Tibial nerve (tissue), 4 donors: ENCODE data around the gene SORBS1. TPM values are rescaled to one million over a fixed set of nuclear protein-coding genes. Genes with fewer than 3 reads are reported as not detected.
A peak's percentile ranks its signal among the peaks of the same experiment; 100 is the strongest.

ENCODE experiments used
- DNase-seq, 2 donors: peaks; one replicate each; pipeline ENCODE4 v3.0.0-alpha.2; 2019; ENCODE audit warnings: low spot score in 2 of 2
- H3K27ac ChIP-seq, 4 donors: fragments of 200-600 bp; sonication (generic) in 3 of 4; one replicate each; pipeline ENCODE4 v1.5.1; 2017 to 2019; ENCODE audit warnings: mild to moderate bottlenecking in 1 of 4
- H3K27me3 ChIP-seq, 2 donors: fragments of 200-600 bp; sonication (generic) in 1 of 2; one replicate each; pipeline versions ENCODE4 v1.5.1 to v1.6.0; 2017 to 2019
- H3K36me3 ChIP-seq, 3 donors: fragments of 200-600 bp; sonication (generic); one replicate each; pipeline ENCODE4 v1.5.1; 2018 to 2019
- H3K4me1 ChIP-seq, 4 donors: fragments of 200-600 bp; sonication (generic) in 3 of 4; one replicate each; pipeline ENCODE4 v1.5.1; 2017 to 2019
- H3K4me3 ChIP-seq, 4 donors: fragments of 200-600 bp; sonication (generic) in 3 of 4; one replicate each; pipeline ENCODE4 v1.5.1; 2017 to 2019; ENCODE audit warnings: mild to moderate bottlenecking in 1 of 4, moderate library complexity in 1 of 4
- H3K9me3 ChIP-seq, 4 donors: fragments of 200-600 bp; sonication (generic) in 3 of 4; one replicate each; pipeline ENCODE4 v1.5.1; 2017 to 2019
- EP300 ChIP-seq, 2 donors: sonication (generic); formaldehyde crosslinking; IDR thresholded peaks; one replicate each; pipeline ENCODE4 v1.6.1; 2017; ENCODE audit warnings: antibody characterized with exemption in 2 of 2, mild to moderate bottlenecking in 1 of 2
- POLR2A ChIP-seq, 2 donors: fragments of 450-650 bp; IDR thresholded peaks; one replicate each; pipeline ENCODE4 v1.6.1; 2017; ENCODE audit warnings: antibody characterized with exemption in 2 of 2, mild to moderate bottlenecking in 2 of 2, moderate library complexity in 2 of 2
- WGBS, 2 donors: methylation state at CpG; one replicate each; pipeline ENCODE4 v1.1.5; 2018; 5-methylcytosine and 5-hydroxymethylcytosine counted together
- total RNA-seq, 4 donors: library from RNA; depleted of rRNA; stranded (reverse); fragments of >200 nt; gene quantifications; one replicate each; pipeline ENCODE4 v1.1.0, GENCODE V29; 2016
- TF ChIP-seq, protein P1 (sequence below), 5 experiments: fragments of 200-600 bp in 3 of 5; fragments of 450-650 bp in 2 of 5; sonication (generic) in 3 of 5; IDR thresholded peaks; one replicate each; pipeline ENCODE4 v1.5.1; 2016 to 2019; ENCODE audit warnings: antibody characterized with exemption in 5 of 5, mild to moderate bottlenecking in 3 of 5, moderate library complexity in 2 of 5

Gene SORBS1
- total RNA-seq, 4 donors from 2014 or later, result 427 to 623 (median 567) TPM

DNA sequence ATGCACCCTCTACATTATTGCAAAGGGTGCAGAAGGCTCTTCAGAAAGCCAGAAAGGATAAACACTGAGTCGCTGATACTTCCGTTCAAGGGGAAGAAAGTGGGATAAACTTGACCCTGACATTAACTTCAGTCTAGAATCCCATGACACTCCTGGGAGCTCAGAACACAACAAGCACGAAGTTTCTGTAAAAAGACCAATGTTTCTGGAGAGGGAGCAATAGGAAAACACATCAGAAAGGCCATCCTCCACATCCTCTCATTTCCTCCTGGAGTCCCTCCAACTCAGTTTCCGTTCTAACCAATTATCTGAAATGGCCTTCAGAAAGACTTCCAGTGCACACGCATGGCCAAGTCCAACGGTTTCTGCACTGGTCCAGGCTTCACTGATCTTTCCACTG, 113.5 kb downstream of the SORBS1 start:
- WGBS, 2 donors, result 10 to 13% methylated on average over 6 of the region's 6 CpGs
- DNase-seq, result peak in 1 of 2 donors; percentile 63
- Histone ChIP-seq H3K9me3 (no peaks in the 10 kb centered on the region), H3K4me3 (no peak overlapping the region), H3K36me3 (no peaks in the 10 kb centered on the region), H3K27ac (peak overlapping the region in 2 of 4 donors; percentile 61 to 75), H3K4me1 (peaks cover 4 to 69% (median 32%) of the 10 kb centered on the region in 4 donors), H3K27me3 (no peaks in the 10 kb centered on the region)
- TF ChIP-seq EP300 (IDR thresholded peaks at IDR 0.05), result peak in 1 of 2 donors; percentile 67
- TF ChIP-seq, protein P1, sequence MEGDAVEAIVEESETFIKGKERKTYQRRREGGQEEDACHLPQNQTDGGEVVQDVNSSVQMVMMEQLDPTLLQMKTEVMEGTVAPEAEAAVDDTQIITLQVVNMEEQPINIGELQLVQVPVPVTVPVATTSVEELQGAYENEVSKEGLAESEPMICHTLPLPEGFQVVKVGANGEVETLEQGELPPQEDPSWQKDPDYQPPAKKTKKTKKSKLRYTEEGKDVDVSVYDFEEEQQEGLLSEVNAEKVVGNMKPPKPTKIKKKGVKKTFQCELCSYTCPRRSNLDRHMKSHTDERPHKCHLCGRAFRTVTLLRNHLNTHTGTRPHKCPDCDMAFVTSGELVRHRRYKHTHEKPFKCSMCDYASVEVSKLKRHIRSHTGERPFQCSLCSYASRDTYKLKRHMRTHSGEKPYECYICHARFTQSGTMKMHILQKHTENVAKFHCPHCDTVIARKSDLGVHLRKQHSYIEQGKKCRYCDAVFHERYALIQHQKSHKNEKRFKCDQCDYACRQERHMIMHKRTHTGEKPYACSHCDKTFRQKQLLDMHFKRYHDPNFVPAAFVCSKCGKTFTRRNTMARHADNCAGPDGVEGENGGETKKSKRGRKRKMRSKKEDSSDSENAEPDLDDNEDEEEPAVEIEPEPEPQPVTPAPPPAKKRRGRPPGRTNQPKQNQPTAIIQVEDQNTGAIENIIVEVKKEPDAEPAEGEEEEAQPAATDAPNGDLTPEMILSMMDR (IDR thresholded peaks at IDR 0.05), result no peak

DNA sequence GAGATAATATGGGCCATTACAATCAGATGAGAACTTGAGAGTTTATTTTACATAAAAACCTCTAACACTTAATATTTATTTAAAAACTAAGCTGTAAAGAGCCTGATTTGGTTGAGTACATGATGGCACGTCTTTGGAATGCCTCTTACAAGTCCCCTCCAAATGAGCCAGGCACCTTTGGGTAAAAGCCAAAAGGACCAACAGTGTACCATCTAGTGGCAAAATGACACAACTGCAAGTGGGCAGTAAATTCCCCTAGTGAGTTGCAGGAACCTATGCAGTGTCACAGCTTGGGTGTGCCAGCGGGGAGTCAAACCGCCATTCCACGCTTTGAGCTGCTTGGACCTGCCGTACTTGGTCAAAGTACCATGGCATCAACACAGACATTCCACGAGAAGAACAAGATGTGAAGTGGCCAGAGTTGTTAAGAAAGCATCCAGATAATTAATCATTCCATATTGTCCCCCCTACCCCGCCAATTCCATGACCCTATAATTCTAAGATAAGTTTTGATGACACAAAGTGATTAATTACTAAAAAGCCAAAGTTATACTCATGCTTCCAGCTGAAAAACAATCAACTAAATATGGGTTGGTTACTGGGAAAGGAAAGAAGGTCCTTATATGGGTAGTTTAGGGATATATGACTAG, 115.2 kb downstream of the SORBS1 start:
- Histone ChIP-seq H3K27me3 (no peaks in the 10 kb centered on the region), H3K4me3 (no peak overlapping the region), H3K27ac (peak overlapping the region; percentile 7 to 84 (median 68)), H3K9me3 (no peaks in the 10 kb centered on the region), H3K36me3 (no peaks in the 10 kb centered on the region), H3K4me1 (peaks cover 4 to 60% (median 24%) of the 10 kb centered on the region in 4 donors)
- 60 to 65% methylated on average over 7 of the region's 7 CpGs for WGBS, 2 donors
- no peak for DNase-seq
- TF ChIP-seq EP300 (IDR thresholded peaks at IDR 0.05) (peak in 1 of 2 donors; percentile 48), POLR2A (IDR thresholded peaks at IDR 0.05) (no peak)
- TF ChIP-seq, protein P1 (IDR thresholded peaks at IDR 0.05), result peak; percentile 70 to 85 (median 73)

DNA sequence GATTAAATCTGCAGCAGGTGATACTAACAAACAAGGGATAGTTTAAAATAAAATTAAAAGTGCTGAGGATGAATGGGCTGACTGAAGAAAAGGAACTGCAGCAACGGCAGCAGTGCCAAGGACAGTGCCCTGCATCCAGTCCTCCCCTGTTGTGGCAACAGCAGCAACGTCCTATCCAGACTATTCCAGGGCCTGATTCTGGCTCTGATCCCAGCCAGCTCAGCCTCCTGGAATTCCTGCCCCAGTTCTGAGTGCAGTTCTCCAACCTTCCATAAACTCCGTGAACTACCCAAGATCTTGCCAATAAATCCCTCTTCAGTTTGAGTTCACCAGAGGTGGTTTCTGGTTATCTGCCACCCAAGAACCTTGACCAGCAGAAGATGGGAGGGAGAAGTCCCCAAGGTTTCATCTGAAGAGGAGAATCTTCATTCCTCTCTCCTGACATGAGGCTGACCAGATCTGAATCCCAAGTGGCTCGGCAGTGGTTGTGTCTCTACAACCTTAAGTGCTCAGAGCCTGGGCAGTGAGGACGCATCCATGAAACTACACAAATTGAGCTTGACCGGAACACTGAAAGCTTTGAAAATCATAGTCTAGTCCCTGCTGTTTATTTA, 115.8 kb downstream of the SORBS1 start:
- H3K27ac ChIP-seq, result peak overlapping the region; percentile 7 to 84 (median 68)
- peak in 1 of 2 donors; percentile 63 for DNase-seq
- H3K36me3 ChIP-seq, result no peaks in the 10 kb centered on the region
- no peaks in the 10 kb centered on the region for H3K27me3 ChIP-seq
- H3K9me3 ChIP-seq, result no peaks in the 10 kb centered on the region
- TF ChIP-seq, protein P1 (IDR thresholded peaks at IDR 0.05), result no peak
- TF ChIP-seq EP300 (IDR thresholded peaks at IDR 0.05), result peak in 1 of 2 donors; percentile 69
- no peak for TF ChIP-seq POLR2A (IDR thresholded peaks at IDR 0.05)
- peaks cover 4 to 60% (median 24%) of the 10 kb centered on the region in 4 donors for H3K4me1 ChIP-seq
- H3K4me3 ChIP-seq, result no peak overlapping the region
- WGBS, 2 donors, result 27 to 29% methylated on average over 6 of the region's 6 CpGs

DNA sequence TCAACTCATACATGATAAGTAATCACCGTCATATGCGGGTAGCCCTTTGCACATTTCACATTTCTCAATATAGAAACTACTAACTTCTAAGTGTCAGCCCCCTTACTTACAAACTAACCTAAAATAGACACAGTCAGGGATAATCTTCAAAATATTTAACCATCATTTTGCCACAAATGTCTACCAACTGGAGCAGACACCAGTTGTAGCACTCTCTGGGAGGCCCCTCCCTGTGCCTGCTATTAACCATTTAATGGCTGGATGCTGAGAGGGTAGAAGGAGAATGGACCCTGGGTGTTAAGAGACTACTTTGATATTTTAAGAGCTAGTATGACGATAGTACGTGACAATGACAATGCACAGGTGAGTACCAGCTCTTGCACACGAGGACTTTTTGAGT, 116.4 kb downstream of the SORBS1 start:
- WGBS, 2 donors, result 78 to 86% methylated on average over 5 of the region's 5 CpGs
- Histone ChIP-seq H3K9me3 (no peaks in the 10 kb centered on the region), H3K4me3 (no peak overlapping the region), H3K27me3 (no peaks in the 10 kb centered on the region), H3K27ac (peak overlapping the region in 3 of 4 donors; percentile 61 to 84 (median 75)), H3K4me1 (peaks cover 4 to 62% (median 24%) of the 10 kb centered on the region in 4 donors), H3K36me3 (no peaks in the 10 kb centered on the region)
- TF ChIP-seq POLR2A (IDR thresholded peaks at IDR 0.05) (no peak), EP300 (IDR thresholded peaks at IDR 0.05) (no peak)
- TF ChIP-seq, protein P1 (IDR thresholded peaks at IDR 0.05), result no peak
- no peak for DNase-seq

DNA sequence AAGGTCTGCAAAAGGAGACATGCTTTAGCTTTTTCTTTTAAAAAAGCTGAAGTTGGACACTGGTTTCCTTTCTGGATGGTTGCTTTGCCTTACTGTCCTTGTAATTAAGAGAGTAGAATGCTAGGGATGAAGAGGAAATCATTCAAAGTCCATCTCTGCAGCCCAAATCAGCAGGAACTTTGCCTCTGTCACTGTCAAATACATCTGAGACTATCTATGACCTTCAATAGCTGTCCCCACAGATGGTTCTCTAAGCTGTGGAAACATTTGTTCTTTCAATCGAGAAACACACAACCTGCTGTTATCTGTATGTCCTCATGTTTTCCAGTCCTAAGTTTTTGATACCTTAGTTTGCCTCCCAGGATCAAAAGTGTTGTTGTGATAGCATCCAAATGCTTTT, 117.5 kb downstream of the SORBS1 start:
- Histone ChIP-seq H3K36me3 (no peaks in the 10 kb centered on the region), H3K27me3 (no peaks in the 10 kb centered on the region), H3K27ac (peak overlapping the region in 1 of 4 donors; percentile 6), H3K4me3 (no peak overlapping the region), H3K4me1 (peaks cover 4 to 66% (median 28%) of the 10 kb centered on the region in 4 donors), H3K9me3 (no peaks in the 10 kb centered on the region)
- TF ChIP-seq, protein P1 (IDR thresholded peaks at IDR 0.05), result no peak
- TF ChIP-seq EP300 (IDR thresholded peaks at IDR 0.05), result no peak
- TF ChIP-seq POLR2A (IDR thresholded peaks at IDR 0.05), result no peak
- WGBS, 2 donors, result 62 to 84% methylated on average over 1 of the region's 1 CpG
- no peak for DNase-seq
